Measurements from ENCODE around the gene CLN6. TPM values are rescaled to one million over a fixed set of nuclear protein-coding genes. Genes with fewer than 3 reads are reported as not detected.

CLN6 gene
- 10 to 100 TPM; 36.5 to 42.9 (median 39.2) TPM for polyA plus RNA-seq (ENCODE audit: insufficient read length in 3 of 3)
- long read RNA-seq, donor 1, transcript CLN6-212 (3 exons, 894 nt), result minor isoform, 5 of 14 reads
- long read RNA-seq, donor 1, transcript CLN6-201 (7 exons, 2,243 nt), result major isoform, 7 of 14 reads
- long read RNA-seq, donor 1, partial matches to known transcripts, result 0 of 14 reads
- long read RNA-seq, donor 1, other reads (novel, unspliced or antisense), result 0 of 14 reads
- long read RNA-seq, donor 2, partial matches to known transcripts, result 0 of 7 reads
- long read RNA-seq, donor 2, other reads (novel, unspliced or antisense), result 0 of 7 reads
- long read RNA-seq, donor 3, transcript CLN6-201 (7 exons, 2,243 nt), result major isoform, 10 of 13 reads
- long read RNA-seq, donor 3, partial matches to known transcripts, result 0 of 13 reads
- long read RNA-seq, donor 3, other reads (novel, unspliced or antisense), result 0 of 13 reads
- long read RNA-seq, donor 4, transcript CLN6-201 (7 exons, 2,243 nt), result major isoform, 6 of 7 reads
- long read RNA-seq, donor 4, partial matches to known transcripts, result 0 of 7 reads
- long read RNA-seq, donor 4, other reads (novel, unspliced or antisense), result 0 of 7 reads
- long read RNA-seq, donor 5, result 0 reads
- long read RNA-seq, donor 6, transcript CLN6-212 (3 exons, 894 nt), result major isoform, 10 of 16 reads
- long read RNA-seq, donor 6, partial matches to known transcripts, result 0 of 16 reads
- long read RNA-seq, donor 6, other reads (novel, unspliced or antisense), result 0 of 16 reads
- long read RNA-seq, donor 7, partial matches to known transcripts, result 0 of 7 reads
- long read RNA-seq, donor 7, other reads (novel, unspliced or antisense), result 0 of 7 reads
- long read RNA-seq, donor 8, result 0 reads
- long read RNA-seq, donor 9, transcript CLN6-201 (7 exons, 2,243 nt), result major isoform, 8 of 13 reads
- long read RNA-seq, donor 9, partial matches to known transcripts, result 0 of 13 reads
- long read RNA-seq, donor 9, other reads (novel, unspliced or antisense), result 0 of 13 reads
- long read RNA-seq, donor 10, transcript CLN6-201 (7 exons, 2,243 nt), result major isoform, 7 of 11 reads
- long read RNA-seq, donor 10, partial matches to known transcripts, result 0 of 11 reads
- long read RNA-seq, donor 10, other reads (novel, unspliced or antisense), result 0 of 11 reads
- long read RNA-seq, donor 11, transcript CLN6-201 (7 exons, 2,243 nt), result major isoform, 6 of 9 reads
- long read RNA-seq, donor 11, partial matches to known transcripts, result 0 of 9 reads
- long read RNA-seq, donor 11, other reads (novel, unspliced or antisense), result 0 of 9 reads
- long read RNA-seq, donor 12, partial matches to known transcripts, result 0 of 8 reads
- long read RNA-seq, donor 12, other reads (novel, unspliced or antisense), result 0 of 8 reads
- long read RNA-seq, donor 13, result 0 reads
- long read RNA-seq, donor 14, partial matches to known transcripts, result 0 of 7 reads
- long read RNA-seq, donor 14, other reads (novel, unspliced or antisense), result 0 of 7 reads
- long read RNA-seq, donor 15, partial matches to known transcripts, result 0 of 3 reads
- long read RNA-seq, donor 15, other reads (novel, unspliced or antisense), result 0 of 3 reads
- long read RNA-seq, donor 16, transcript CLN6-201 (7 exons, 2,243 nt), result major isoform, 30 of 47 reads
- long read RNA-seq, donor 16, transcript CLN6-212 (3 exons, 894 nt), result minor isoform, 5 of 47 reads
- long read RNA-seq, donor 16, partial matches to known transcripts, result 0 of 47 reads
- long read RNA-seq, donor 16, other reads (novel, unspliced or antisense), result 0 of 47 reads

- peak; percentile 59 to 81 (median 76) for DNase-seq (ENCODE audit: extremely low read depth in 1 of 11, low read depth in 9 of 11, low spot score in 4 of 11)
Measured at GRCh38 chr15:68229386-68230156, at the start of gene CLN6. Gene CLN6, minus strand, starts transcription at chr15:68229728. Its CDS starts 144 bp downstream, at chr15:68229584.

GRCh38 chr15:68278595-68279405 is 49.3 kb upstream of the CLN6 start:
- peak in 7 of 11 donors; percentile 21 to 47 (median 22) for DNase-seq (ENCODE audit: extremely low read depth in 1 of 11, low read depth in 9 of 11, low spot score in 4 of 11)

GRCh38 chr15:68278345-68278594 is 48.7 kb upstream of the CLN6 start:
- peak in 4 of 11 donors; percentile 35 to 56 (median 37) for DNase-seq (ENCODE audit: extremely low read depth in 1 of 11, low read depth in 9 of 11, low spot score in 4 of 11)

GRCh38 chr15:68277603-68278344 is 48.2 kb upstream of the CLN6 start, which contains the start of gene FEM1B:
Gene FEM1B, plus strand, starts transcription at chr15:68277745. Its CDS starts 673 bp downstream, at chr15:68278418.
- peak; percentile 61 to 90 (median 87) for DNase-seq (ENCODE audit: extremely low read depth in 1 of 11, low read depth in 9 of 11, low spot score in 4 of 11)

- peak in 6 of 11 donors; percentile 44 to 68 (median 53) for DNase-seq (ENCODE audit: extremely low read depth in 1 of 11, low read depth in 9 of 11, low spot score in 4 of 11)
Measured at GRCh38 chr15:68277131-68277602, 47.6 kb upstream of the CLN6 start.

- peak in 1 of 11 donors; percentile 9 for DNase-seq (ENCODE audit: extremely low read depth in 1 of 11, low read depth in 9 of 11, low spot score in 4 of 11)
Measured at GRCh38 chr15:68276668-68277067, 47.1 kb upstream of the CLN6 start.

- no peak for DNase-seq (ENCODE audit: extremely low read depth in 1 of 11, low read depth in 9 of 11, low spot score in 4 of 11)
Measured at GRCh38 chr15:68275165-68275746, 45.7 kb upstream of the CLN6 start.

GRCh38 chr15:68274201-68274848 is 44.8 kb upstream of the CLN6 start:
- peak in 1 of 11 donors; percentile 29 for DNase-seq (ENCODE audit: extremely low read depth in 1 of 11, low read depth in 9 of 11, low spot score in 4 of 11)

- no peak for DNase-seq (ENCODE audit: extremely low read depth in 1 of 11, low read depth in 9 of 11, low spot score in 4 of 11)
Measured at GRCh38 chr15:68272721-68273271, 43.3 kb upstream of the CLN6 start.

- peak in 1 of 11 donors; percentile 11 for DNase-seq (ENCODE audit: extremely low read depth in 1 of 11, low read depth in 9 of 11, low spot score in 4 of 11)
Measured at GRCh38 chr15:68271854-68272471, 42.4 kb upstream of the CLN6 start.

- DNase-seq (ENCODE audit: extremely low read depth in 1 of 11, low read depth in 9 of 11, low spot score in 4 of 11), result no peak
Measured at GRCh38 chr15:68268405-68268804, 38.9 kb upstream of the CLN6 start.

GRCh38 chr15:68265674-68266073 is 36.1 kb upstream of the CLN6 start:
- no peak for DNase-seq (ENCODE audit: extremely low read depth in 1 of 11, low read depth in 9 of 11, low spot score in 4 of 11)

- DNase-seq (ENCODE audit: extremely low read depth in 1 of 11, low read depth in 9 of 11, low spot score in 4 of 11), result no peak
Measured at GRCh38 chr15:68265081-68265480, 35.6 kb upstream of the CLN6 start.

- no peak for DNase-seq (ENCODE audit: extremely low read depth in 1 of 11, low read depth in 9 of 11, low spot score in 4 of 11)
Measured at GRCh38 chr15:68264282-68264681, 34.8 kb upstream of the CLN6 start.
